GM12878 (cell line): ENCODE data around the gene TCF23. TPM values are rescaled to one million over a fixed set of nuclear protein-coding genes. Genes with fewer than 3 reads are reported as not detected.

Experiments used
- ATAC-seq: fragments of 200-7000 bp; cut with Tn5 transposase; 3 replicates; pipeline ENCODE4 v1.9.1; 2020; ENCODE audit warnings: mild to moderate bottlenecking, moderate library complexity
- BruUV-seq: library from RNA; stranded (reverse); fragments of 400-500 nt; replicated peaks from 2 replicates; lab custom pipeline; 2021; lab: Mats Ljungman, UMichigan
- CTCF ChIA-PET: fragments of 300-600 bp; sonication (Branson Sonifier 250); formaldehyde crosslinking; extraction: SDS; loops from one replicate; lab custom pipeline; 2021; ENCODE audit warnings: inconsistent platforms; lab: Yijun Ruan, JAX
- POLR2A ChIA-PET: fragments of 350-600 bp; formaldehyde crosslinking; extraction: SDS; loops from one replicate; lab custom pipeline; 2021; ENCODE audit warnings: inconsistent platforms; lab: Charles Lee
- RAD21 ChIA-PET: fragments of 300-600 bp; sonication (Branson Sonifier 250); formaldehyde crosslinking; loops from one replicate; lab custom pipeline; 2023; ENCODE audit warnings: antibody characterized with exemption; ENCODE audit not compliant: unreplicated experiment; lab: Charles Lee
- SMC1A ChIA-PET: fragments of 300-600 bp; sonication (Branson Sonifier 250); formaldehyde crosslinking; loops from one replicate; lab custom pipeline; 2023; ENCODE audit not compliant: unreplicated experiment, uncharacterized antibody; lab: Charles Lee
- DNase-seq: peaks from one replicate; pipeline ENCODE4 v3.0.0-alpha.2; 2011; ENCODE audit warnings: low read depth, low spot score
- FAIRE-seq: peaks from 3 replicates; lab custom pipeline; 2011; peaks lifted over from hg19 to GRCh38; lab: Jason Lieb, UNC
- H2AFZ ChIP-seq: 2 replicates; pipeline ENCODE4 v1.6.0; 2011; ENCODE audit warnings: low read depth, low read length, control low read depth; ENCODE audit not compliant: control insufficient read depth
- H3K27ac ChIP-seq: 2 replicates; pipeline ENCODE4 v1.5.1; 2011; ENCODE audit warnings: control low read depth; ENCODE audit not compliant: control insufficient read depth, insufficient read depth
- H3K27me3 ChIP-seq, 2 experiments: replicated peaks in 1 of 2; 2 replicates each; pipeline versions ENCODE4 v1.6.0 to v1.6.1; 2011; ENCODE audit warnings: low read length in 1 of 2; ENCODE audit not compliant: control insufficient read depth in 2 of 2, insufficient read depth in 2 of 2
- H3K36me3 ChIP-seq, 2 experiments: 2 replicates each; pipeline ENCODE4 v1.5.1; 2011; ENCODE audit warnings: low read length in 1 of 2; ENCODE audit not compliant: control insufficient read depth in 2 of 2, insufficient read depth in 2 of 2
- H3K4me1 ChIP-seq: 2 replicates; pipeline ENCODE4 v1.6.1; 2011; ENCODE audit warnings: mild to moderate bottlenecking, low read length, moderate library complexity, mixed read lengths; ENCODE audit not compliant: control insufficient read depth, insufficient read depth
- H3K4me2 ChIP-seq: 2 replicates; pipeline ENCODE4 v1.6.0; 2011; ENCODE audit warnings: control low read depth; ENCODE audit not compliant: control insufficient read depth, insufficient read depth
- H3K4me3 ChIP-seq: fragments of 200-600 bp; sonication (generic); 2 replicates; pipeline ENCODE4 v1.5.1; 2016
- H3K79me2 ChIP-seq: 2 replicates; pipeline ENCODE4 v1.6.0; 2011; ENCODE audit warnings: low read length; ENCODE audit not compliant: control insufficient read depth, insufficient read depth
- H3K9ac ChIP-seq: 2 replicates; pipeline ENCODE4 v1.8.0; 2011; ENCODE audit warnings: low read length, control low read depth, mixed read lengths; ENCODE audit not compliant: control insufficient read depth, insufficient read depth
- H3K9me3 ChIP-seq: replicated peaks from 3 replicates; pipeline ENCODE4 v1.5.1; 2011; ENCODE audit warnings: mild to moderate bottlenecking, low read length; ENCODE audit not compliant: control insufficient read depth, insufficient read depth
- H4K20me1 ChIP-seq: 2 replicates; pipeline ENCODE4 v1.6.0; 2011; ENCODE audit not compliant: control insufficient read depth, insufficient read depth
- BRCA1 ChIP-seq: IDR thresholded peaks from 2 replicates; pipeline ENCODE4 v1.6.1; 2011; ENCODE audit warnings: low read depth, low read length, improper control_type of control experiment
- MEF2A ChIP-seq: IDR thresholded peaks from 2 replicates; pipeline ENCODE4 v1.6.1; 2011; ENCODE audit warnings: low read depth, mild to moderate bottlenecking, low read length, moderate library complexity; ENCODE audit not compliant: insufficient read depth
- MTA2 ChIP-seq: fragments of 450-650 bp; IDR thresholded peaks from 2 replicates; pipeline ENCODE4 v1.6.1; 2016; ENCODE audit warnings: low read depth, mild to moderate bottlenecking, moderate library complexity
- NFYB ChIP-seq: IDR thresholded peaks from 2 replicates; pipeline ENCODE4 v1.6.1; 2011; ENCODE audit warnings: low read depth, mild to moderate bottlenecking, low read length, improper control_type of control experiment, moderate library complexity; ENCODE audit not compliant: insufficient read depth
- POLR2AphosphoS2 ChIP-seq: IDR thresholded peaks from 2 replicates; pipeline ENCODE4 v1.6.1; 2011; ENCODE audit warnings: low read depth, mild to moderate bottlenecking, low read length, improper control_type of control experiment, moderate library complexity
- RCOR1 ChIP-seq: conservative IDR thresholded peaks from 2 replicates; pipeline ENCODE4 v1.6.1; 2012; ENCODE audit warnings: low read depth, low read length, improper control_type of control experiment
- RFX5 ChIP-seq: IDR thresholded peaks from 2 replicates; pipeline ENCODE4 v1.6.1; 2011; ENCODE audit warnings: low read depth, low read length, improper control_type of control experiment
- STAT1 ChIP-seq: fragments of 450-650 bp; conservative IDR thresholded peaks from 2 replicates; pipeline ENCODE4 v1.6.1; 2014; ENCODE audit warnings: antibody characterized with exemption, mild to moderate bottlenecking
- TARDBP ChIP-seq: IDR thresholded peaks from 2 replicates; pipeline ENCODE4 v1.6.1; 2016; ENCODE audit warnings: borderline replicate concordance
- ZNF274 ChIP-seq: IDR thresholded peaks from one replicate; pipeline ENCODE4 v1.8.0; 2011; ENCODE audit not compliant: insufficient read length, insufficient read depth
- WGBS: methylation state at CpG from one replicate; pipeline ENCODE4 v1.1.6; 2016; ENCODE audit warnings: low lambda C conversion rate; ENCODE audit not compliant: insufficient replicate concordance, insufficient coverage; ENCODE audit errors: missing lambda C conversion rate; 5-methylcytosine and 5-hydroxymethylcytosine counted together
- in situ Hi-C: fragments of 300-500 bp; cut with MboI; formaldehyde crosslinking; loops from 9 replicates; pipeline ENCODE4 v1.14.3; 2018; ENCODE audit warnings: mixed read lengths
- intact Hi-C: fragments of 100-400 bp; cut with micrococcal nuclease; formaldehyde crosslinking; loops from one replicate; pipeline ENCODE4 v1.14.2; 2022; ENCODE audit not compliant: unreplicated experiment
- polyA plus RNA-seq, 11 experiments: library from polyadenylated mRNA; depleted of rRNA in 4 of 11; unstranded in 6 of 11; stranded (reverse) in 5 of 11; fragments of >200 nt; fragmentation: Nextera tagmentation in 4 of 11; fragmentation: Illumina TruSeq in 1 of 11; extraction: Ambion mirVana in 4 of 11; extraction: Trizol in 1 of 11; gene quantifications; 1 replicate in 1 of 11; 2 replicates in 10 of 11; pipeline versions ENCODE4 v1.2.1 to v1.2.3, GENCODE V29; 2011 to 2016; ENCODE audit warnings: inconsistent platforms in 2 of 11, missing spikeins in 2 of 11, low read depth in 1 of 11
- total RNA-seq, 4 experiments: library from RNA; depleted of rRNA in 3 of 4; stranded (reverse); fragments of >200 nt in 3 of 4; fragmentation: Illumina TruSeq in 1 of 4; extraction: Trizol in 1 of 4; gene quantifications; 2 replicates each; pipeline versions ENCODE4 v1.2.1 to v1.2.3, GENCODE V29; 2013 to 2021
- TF ChIP-seq, protein P1 (sequence below): IDR thresholded peaks from 2 replicates; pipeline ENCODE4 v1.6.1; 2012; ENCODE audit warnings: mild to moderate bottlenecking, low read depth, low read length
- TF ChIP-seq, protein P2 (sequence below): fragments of 450-650 bp; IDR thresholded peaks from 2 replicates; pipeline ENCODE4 v1.6.1; 2017; ENCODE audit warnings: antibody characterized with exemption, mild to moderate bottlenecking, moderate library complexity
- TF ChIP-seq, protein P3 (sequence below): IDR thresholded peaks from 2 replicates; pipeline ENCODE4 v1.6.1; 2012; ENCODE audit warnings: low read length, inconsistent platforms
- TF ChIP-seq, protein P4 (sequence below): fragments of 150-350 bp; IDR thresholded peaks from 2 replicates; pipeline ENCODE4 v1.6.1; 2014; ENCODE audit warnings: mild to moderate bottlenecking, low read depth, low read length

The TCF23 gene
- total and polyA plus RNA-seq, 10 of the 15 experiments (the other 5 are each of a cell fraction or from before 2014, with no cell fraction given), result not detected

DNA sequence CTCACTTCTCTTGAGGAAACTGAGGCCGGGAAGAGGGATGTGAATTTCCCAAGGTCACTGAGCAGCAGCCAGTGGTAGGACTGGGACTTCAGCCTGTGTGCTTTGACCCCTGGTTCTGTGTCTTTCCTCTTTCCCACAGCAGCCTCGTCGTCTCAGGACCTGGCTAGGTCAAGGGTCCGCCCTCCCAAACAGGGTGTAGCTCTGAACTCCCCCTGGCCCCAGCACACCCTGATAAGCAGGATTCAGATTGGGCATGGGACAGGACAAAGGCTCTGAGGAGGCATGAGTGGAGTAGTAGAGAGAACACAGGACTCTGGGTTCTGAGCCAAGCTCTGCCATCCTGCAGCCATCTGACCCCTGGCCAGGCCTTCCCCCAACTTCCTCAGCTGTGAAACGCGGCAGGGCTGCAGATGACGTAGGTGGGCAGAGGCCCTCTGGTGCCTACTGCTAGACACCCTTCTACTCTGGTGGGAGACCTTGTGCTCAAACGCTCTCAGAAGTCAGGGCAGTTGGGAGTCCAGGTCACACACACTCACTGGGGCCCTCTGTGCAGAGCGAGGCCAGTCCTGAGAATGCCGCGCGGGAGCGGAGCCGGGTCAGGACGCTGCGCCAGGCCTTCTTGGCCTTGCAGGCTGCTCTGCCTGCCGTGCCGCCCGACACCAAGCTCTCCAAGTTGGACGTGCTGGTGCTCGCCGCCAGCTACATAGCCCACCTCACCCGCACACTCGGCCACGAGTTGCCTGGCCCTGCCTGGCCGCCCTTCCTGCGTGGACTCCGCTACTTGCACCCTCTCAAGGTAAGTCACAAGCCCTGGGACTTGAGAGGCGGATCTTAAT is 984 bp downstream of the TCF23 start:
- FAIRE-seq, result no peak
- H3K9ac ChIP-seq, result no peak overlapping the region
- no peaks in the 10 kb centered on the region; a peak in 1 of 4 replicates for H3K27me3 ChIP-seq
- no peak overlapping the region for H3K27ac ChIP-seq
- no peak for DNase-seq
- ChIA-PET SMC1A (no interaction called here), CTCF (interaction anchor here (1.5 kb wide), 1 partner anchor 18 kb away, joined by 4 read pairs; no protein-coding TSS in a partner anchor), POLR2A (interaction anchor here (0.6 kb wide), 1 partner anchor 34 kb away, joined by 3 read pairs; no protein-coding TSS in a partner anchor), RAD21 (interaction anchor here (0.8 kb wide), 1 partner anchor 130 kb away, joined by 3 read pairs; no protein-coding TSS in a partner anchor)
- no peak overlapping the region for H3K4me3 ChIP-seq
- no peaks in the 10 kb centered on the region for H3K4me1 ChIP-seq
- H3K79me2 ChIP-seq, result no peaks in the 10 kb centered on the region
- no peak overlapping the region for H2AFZ ChIP-seq
- H3K36me3 ChIP-seq, result no peaks in the 10 kb centered on the region
- 47% methylated on average over 27 of the region's 29 CpGs for WGBS
- BruUV-seq, result no TSS peak
- ATAC-seq, result no peak
- no peaks in the 10 kb centered on the region for H4K20me1 ChIP-seq
- H3K9me3 ChIP-seq, result no peaks in the 10 kb centered on the region
- in situ Hi-C loops, result no loop called here
- intact Hi-C loops, result no loop called here
- H3K4me2 ChIP-seq, result no peak overlapping the region
- TF ChIP-seq, protein P1, sequence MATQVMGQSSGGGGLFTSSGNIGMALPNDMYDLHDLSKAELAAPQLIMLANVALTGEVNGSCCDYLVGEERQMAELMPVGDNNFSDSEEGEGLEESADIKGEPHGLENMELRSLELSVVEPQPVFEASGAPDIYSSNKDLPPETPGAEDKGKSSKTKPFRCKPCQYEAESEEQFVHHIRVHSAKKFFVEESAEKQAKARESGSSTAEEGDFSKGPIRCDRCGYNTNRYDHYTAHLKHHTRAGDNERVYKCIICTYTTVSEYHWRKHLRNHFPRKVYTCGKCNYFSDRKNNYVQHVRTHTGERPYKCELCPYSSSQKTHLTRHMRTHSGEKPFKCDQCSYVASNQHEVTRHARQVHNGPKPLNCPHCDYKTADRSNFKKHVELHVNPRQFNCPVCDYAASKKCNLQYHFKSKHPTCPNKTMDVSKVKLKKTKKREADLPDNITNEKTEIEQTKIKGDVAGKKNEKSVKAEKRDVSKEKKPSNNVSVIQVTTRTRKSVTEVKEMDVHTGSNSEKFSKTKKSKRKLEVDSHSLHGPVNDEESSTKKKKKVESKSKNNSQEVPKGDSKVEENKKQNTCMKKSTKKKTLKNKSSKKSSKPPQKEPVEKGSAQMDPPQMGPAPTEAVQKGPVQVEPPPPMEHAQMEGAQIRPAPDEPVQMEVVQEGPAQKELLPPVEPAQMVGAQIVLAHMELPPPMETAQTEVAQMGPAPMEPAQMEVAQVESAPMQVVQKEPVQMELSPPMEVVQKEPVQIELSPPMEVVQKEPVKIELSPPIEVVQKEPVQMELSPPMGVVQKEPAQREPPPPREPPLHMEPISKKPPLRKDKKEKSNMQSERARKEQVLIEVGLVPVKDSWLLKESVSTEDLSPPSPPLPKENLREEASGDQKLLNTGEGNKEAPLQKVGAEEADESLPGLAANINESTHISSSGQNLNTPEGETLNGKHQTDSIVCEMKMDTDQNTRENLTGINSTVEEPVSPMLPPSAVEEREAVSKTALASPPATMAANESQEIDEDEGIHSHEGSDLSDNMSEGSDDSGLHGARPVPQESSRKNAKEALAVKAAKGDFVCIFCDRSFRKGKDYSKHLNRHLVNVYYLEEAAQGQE, result no peak
- TF ChIP-seq ZNF274 (no peak), NFYB (no peak), MEF2A (no peak), STAT1 (no peak), RFX5 (no peak), POLR2AphosphoS2 (no peak), BRCA1 (no peak), MTA2 (no peak), TARDBP (no peak), RCOR1 (no peak)
- TF ChIP-seq, protein P2, sequence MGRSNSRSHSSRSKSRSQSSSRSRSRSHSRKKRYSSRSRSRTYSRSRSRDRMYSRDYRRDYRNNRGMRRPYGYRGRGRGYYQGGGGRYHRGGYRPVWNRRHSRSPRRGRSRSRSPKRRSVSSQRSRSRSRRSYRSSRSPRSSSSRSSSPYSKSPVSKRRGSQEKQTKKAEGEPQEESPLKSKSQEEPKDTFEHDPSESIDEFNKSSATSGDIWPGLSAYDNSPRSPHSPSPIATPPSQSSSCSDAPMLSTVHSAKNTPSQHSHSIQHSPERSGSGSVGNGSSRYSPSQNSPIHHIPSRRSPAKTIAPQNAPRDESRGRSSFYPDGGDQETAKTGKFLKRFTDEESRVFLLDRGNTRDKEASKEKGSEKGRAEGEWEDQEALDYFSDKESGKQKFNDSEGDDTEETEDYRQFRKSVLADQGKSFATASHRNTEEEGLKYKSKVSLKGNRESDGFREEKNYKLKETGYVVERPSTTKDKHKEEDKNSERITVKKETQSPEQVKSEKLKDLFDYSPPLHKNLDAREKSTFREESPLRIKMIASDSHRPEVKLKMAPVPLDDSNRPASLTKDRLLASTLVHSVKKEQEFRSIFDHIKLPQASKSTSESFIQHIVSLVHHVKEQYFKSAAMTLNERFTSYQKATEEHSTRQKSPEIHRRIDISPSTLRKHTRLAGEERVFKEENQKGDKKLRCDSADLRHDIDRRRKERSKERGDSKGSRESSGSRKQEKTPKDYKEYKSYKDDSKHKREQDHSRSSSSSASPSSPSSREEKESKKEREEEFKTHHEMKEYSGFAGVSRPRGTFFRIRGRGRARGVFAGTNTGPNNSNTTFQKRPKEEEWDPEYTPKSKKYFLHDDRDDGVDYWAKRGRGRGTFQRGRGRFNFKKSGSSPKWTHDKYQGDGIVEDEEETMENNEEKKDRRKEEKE, result no peak
- TF ChIP-seq, protein P3, sequence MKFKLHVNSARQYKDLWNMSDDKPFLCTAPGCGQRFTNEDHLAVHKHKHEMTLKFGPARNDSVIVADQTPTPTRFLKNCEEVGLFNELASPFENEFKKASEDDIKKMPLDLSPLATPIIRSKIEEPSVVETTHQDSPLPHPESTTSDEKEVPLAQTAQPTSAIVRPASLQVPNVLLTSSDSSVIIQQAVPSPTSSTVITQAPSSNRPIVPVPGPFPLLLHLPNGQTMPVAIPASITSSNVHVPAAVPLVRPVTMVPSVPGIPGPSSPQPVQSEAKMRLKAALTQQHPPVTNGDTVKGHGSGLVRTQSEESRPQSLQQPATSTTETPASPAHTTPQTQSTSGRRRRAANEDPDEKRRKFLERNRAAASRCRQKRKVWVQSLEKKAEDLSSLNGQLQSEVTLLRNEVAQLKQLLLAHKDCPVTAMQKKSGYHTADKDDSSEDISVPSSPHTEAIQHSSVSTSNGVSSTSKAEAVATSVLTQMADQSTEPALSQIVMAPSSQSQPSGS, result no peak
- TF ChIP-seq, protein P4, sequence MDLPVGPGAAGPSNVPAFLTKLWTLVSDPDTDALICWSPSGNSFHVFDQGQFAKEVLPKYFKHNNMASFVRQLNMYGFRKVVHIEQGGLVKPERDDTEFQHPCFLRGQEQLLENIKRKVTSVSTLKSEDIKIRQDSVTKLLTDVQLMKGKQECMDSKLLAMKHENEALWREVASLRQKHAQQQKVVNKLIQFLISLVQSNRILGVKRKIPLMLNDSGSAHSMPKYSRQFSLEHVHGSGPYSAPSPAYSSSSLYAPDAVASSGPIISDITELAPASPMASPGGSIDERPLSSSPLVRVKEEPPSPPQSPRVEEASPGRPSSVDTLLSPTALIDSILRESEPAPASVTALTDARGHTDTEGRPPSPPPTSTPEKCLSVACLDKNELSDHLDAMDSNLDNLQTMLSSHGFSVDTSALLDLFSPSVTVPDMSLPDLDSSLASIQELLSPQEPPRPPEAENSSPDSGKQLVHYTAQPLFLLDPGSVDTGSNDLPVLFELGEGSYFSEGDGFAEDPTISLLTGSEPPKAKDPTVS, result no peak
